HepG2 (cell line): ENCODE measurements around the gene RERE. TPM values are rescaled to one million over a fixed set of nuclear protein-coding genes. Genes with fewer than 3 reads are reported as not detected.

Experiments used
- CEBPG ChIP-seq: IDR thresholded peaks from 2 replicates; pipeline ENCODE4 v1.6.1; 2016
- CHD2 ChIP-seq: IDR thresholded peaks from 2 replicates; pipeline ENCODE4 v1.6.1; 2011; ENCODE audit warnings: low read depth, low read length, improper control_type of control experiment
- DPF2 ChIP-seq: sonication (generic); formaldehyde crosslinking; IDR thresholded peaks from 2 replicates; pipeline ENCODE4 v1.4.0; 2020; ENCODE audit warnings: mild to moderate bottlenecking, low read depth, missing genetic modification reagents, borderline replicate concordance
- HMG20A ChIP-seq: IDR thresholded peaks from 2 replicates; pipeline ENCODE4 v1.6.1; 2016; ENCODE audit warnings: borderline replicate concordance
- HMGXB3 ChIP-seq: sonication (generic); formaldehyde crosslinking; IDR thresholded peaks from 2 replicates; pipeline ENCODE4 v1.4.0; 2020; ENCODE audit warnings: missing genetic modification reagents, borderline replicate concordance
- ISL2 ChIP-seq: sonication (generic); formaldehyde crosslinking; IDR thresholded peaks from 2 replicates; pipeline ENCODE4 v1.5.0; 2020; ENCODE audit warnings: missing genetic modification reagents
- ISX ChIP-seq: sonication (generic); formaldehyde crosslinking; conservative IDR thresholded peaks from 2 replicates; pipeline ENCODE4 v1.5.0; 2020; ENCODE audit warnings: missing genetic modification reagents
- NFYB ChIP-seq: sonication (generic); formaldehyde crosslinking; IDR thresholded peaks from 2 replicates; pipeline ENCODE4 v1.4.0; 2020; ENCODE audit warnings: missing genetic modification reagents
- PITX1 ChIP-seq: sonication (generic); formaldehyde crosslinking; IDR thresholded peaks from 2 replicates; pipeline ENCODE4 v1.5.1; 2020; ENCODE audit warnings: mild to moderate bottlenecking, missing genetic modification reagents
- POLR2AphosphoS5 ChIP-seq: IDR thresholded peaks from 2 replicates; pipeline ENCODE4 v1.6.1; 2012; ENCODE audit warnings: low read depth, low read length
- RARA ChIP-seq: IDR thresholded peaks from 2 replicates; pipeline ENCODE4 v1.6.1; 2016; ENCODE audit warnings: missing genetic modification reagents, missing compliant biosample characterization
- SMYD3 ChIP-seq: sonication (generic); formaldehyde crosslinking; IDR thresholded peaks from 2 replicates; pipeline ENCODE4 v1.8.1; 2023; ENCODE audit warnings: mild to moderate bottlenecking, missing genetic modification reagents
- SRY ChIP-seq: sonication (generic); formaldehyde crosslinking; IDR thresholded peaks from 2 replicates; pipeline ENCODE4 v1.8.0; 2022; ENCODE audit warnings: mild to moderate bottlenecking, missing genetic modification reagents
- TFAP4 ChIP-seq: sonication (generic); IDR thresholded peaks from 2 replicates; pipeline ENCODE4 v1.6.1; 2016; ENCODE audit warnings: low read depth, borderline replicate concordance
- TFDP2 ChIP-seq: sonication (generic); formaldehyde crosslinking; IDR thresholded peaks from 2 replicates; pipeline ENCODE4 v1.4.0; 2020; ENCODE audit warnings: missing genetic modification reagents
- ZNF333 ChIP-seq: sonication (generic); formaldehyde crosslinking; IDR thresholded peaks from 2 replicates; pipeline ENCODE4 v1.4.0; 2020; ENCODE audit warnings: mild to moderate bottlenecking, missing genetic modification reagents, borderline replicate concordance
- ZNF550 ChIP-seq: sonication (generic); formaldehyde crosslinking; IDR thresholded peaks from 2 replicates; pipeline ENCODE4 v1.4.0; 2020; ENCODE audit warnings: mild to moderate bottlenecking, missing genetic modification reagents, borderline replicate concordance
- ZNF713 ChIP-seq: sonication (generic); formaldehyde crosslinking; IDR thresholded peaks from 2 replicates; pipeline ENCODE4 v1.4.0; 2020; ENCODE audit warnings: mild to moderate bottlenecking, missing genetic modification reagents
- polyA plus RNA-seq, 8 experiments: library from polyadenylated mRNA; depleted of rRNA in 3 of 8; stranded (reverse) in 7 of 8; unstranded in 1 of 8; fragments of >200 nt; fragmentation: Illumina TruSeq in 4 of 8; extraction: Trizol in 4 of 8; gene quantifications; 2 replicates each; pipeline versions ENCODE4 v1.2.1 to v1.2.3, GENCODE V29; 2011 to 2016; ENCODE audit warnings: low read depth in 4 of 8, missing spikeins in 1 of 8, mixed read lengths in 1 of 8; ENCODE audit not compliant: insufficient read depth in 1 of 8
- total RNA-seq, 5 experiments: library from RNA; depleted of rRNA; stranded (reverse); fragments of >200 nt; fragmentation: Illumina TruSeq; extraction: Trizol; gene quantifications; 2 replicates each; pipeline ENCODE4 v1.2.3, GENCODE V29; 2016; ENCODE audit warnings: low read depth in 1 of 5
- TF ChIP-seq, protein P1 (sequence below): sonication (generic); formaldehyde crosslinking; IDR thresholded peaks from 2 replicates; pipeline ENCODE4 v1.4.0; 2020; ENCODE audit warnings: mild to moderate bottlenecking, missing genetic modification reagents
- TF ChIP-seq, protein P2 (sequence below): sonication (generic); formaldehyde crosslinking; IDR thresholded peaks from 2 replicates; pipeline ENCODE4 v1.5.0; 2020; ENCODE audit warnings: mild to moderate bottlenecking, missing genetic modification reagents

Gene RERE
- total and polyA plus RNA-seq, 2 of the 13 experiments (the other 11 are each of a cell fraction or from before 2014, with no cell fraction given): 18.3 to 21.9 TPM

DNA sequence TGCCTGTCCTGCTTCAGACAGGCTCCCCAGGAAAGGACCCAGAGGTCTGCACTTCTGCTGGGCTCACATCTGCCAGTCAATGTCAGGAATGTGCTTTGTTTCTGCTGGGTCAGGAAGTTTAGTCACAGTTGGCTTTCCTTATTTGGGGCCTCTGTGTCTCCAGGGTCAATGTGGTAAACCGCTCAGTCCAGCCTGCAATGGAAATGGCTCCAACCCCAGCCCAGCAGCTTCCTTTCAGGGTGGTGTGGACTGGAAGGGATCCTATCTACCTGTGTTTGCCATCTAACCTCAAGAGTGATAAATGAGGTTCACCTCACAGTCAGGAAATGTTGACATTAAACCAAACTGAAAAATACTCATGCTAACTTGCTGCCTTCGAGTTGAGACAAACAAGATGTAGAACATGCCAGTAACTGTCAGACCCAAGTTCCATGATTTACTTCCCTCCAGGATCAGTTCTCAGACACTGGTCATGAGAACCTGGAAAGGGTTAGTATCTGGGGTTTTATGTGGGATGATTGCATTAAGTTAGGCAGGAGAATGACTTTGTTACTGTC, 40.8 kb upstream of the RERE start (continued):
- TF ChIP-seq TFDP2 (CRISPR knock-in tag) (0 out of 2 replicates have a peak, but pooled peaks have one; percentile 21), TFAP4 (peak; percentile 31; the same call in 1 of the 2 replicates), CHD2 (no peak), RARA (CRISPR knock-in tag) (peak; percentile 45; the same call in 1 of the 2 replicates), SMYD3 (CRISPR knock-in tag) (no peak), HMGXB3 (0 out of 2 replicates have a peak, but pooled peaks have one; percentile 42), SRY (CRISPR knock-in tag) (no peak; the same call in 1 of the 2 replicates), ISL2 (0 out of 2 replicates have a peak, but pooled peaks have one; percentile 54), DPF2 (CRISPR knock-in tag) (peak; percentile 61; the same call in 1 of the 2 replicates), ZNF713 (CRISPR knock-in tag) (no peak), HMG20A (0 out of 2 replicates have a peak, but pooled peaks have one; percentile 10), NFYB (CRISPR knock-in tag) (no peak), ZNF333 (no peak), ZNF550 (CRISPR knock-in tag) (no peak), CEBPG (CRISPR knock-in tag) (peak; percentile 16; the same call in 1 of the 2 replicates), ISX (CRISPR knock-in tag) (no peak), POLR2AphosphoS5 (peak; percentile 57), PITX1 (CRISPR knock-in tag) (no peak)
- TF ChIP-seq, protein P1, sequence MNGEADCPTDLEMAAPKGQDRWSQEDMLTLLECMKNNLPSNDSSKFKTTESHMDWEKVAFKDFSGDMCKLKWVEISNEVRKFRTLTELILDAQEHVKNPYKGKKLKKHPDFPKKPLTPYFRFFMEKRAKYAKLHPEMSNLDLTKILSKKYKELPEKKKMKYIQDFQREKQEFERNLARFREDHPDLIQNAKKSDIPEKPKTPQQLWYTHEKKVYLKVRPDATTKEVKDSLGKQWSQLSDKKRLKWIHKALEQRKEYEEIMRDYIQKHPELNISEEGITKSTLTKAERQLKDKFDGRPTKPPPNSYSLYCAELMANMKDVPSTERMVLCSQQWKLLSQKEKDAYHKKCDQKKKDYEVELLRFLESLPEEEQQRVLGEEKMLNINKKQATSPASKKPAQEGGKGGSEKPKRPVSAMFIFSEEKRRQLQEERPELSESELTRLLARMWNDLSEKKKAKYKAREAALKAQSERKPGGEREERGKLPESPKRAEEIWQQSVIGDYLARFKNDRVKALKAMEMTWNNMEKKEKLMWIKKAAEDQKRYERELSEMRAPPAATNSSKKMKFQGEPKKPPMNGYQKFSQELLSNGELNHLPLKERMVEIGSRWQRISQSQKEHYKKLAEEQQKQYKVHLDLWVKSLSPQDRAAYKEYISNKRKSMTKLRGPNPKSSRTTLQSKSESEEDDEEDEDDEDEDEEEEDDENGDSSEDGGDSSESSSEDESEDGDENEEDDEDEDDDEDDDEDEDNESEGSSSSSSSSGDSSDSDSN: peak; percentile 34; the same call in 1 of the 2 replicates
- TF ChIP-seq, protein P2, sequence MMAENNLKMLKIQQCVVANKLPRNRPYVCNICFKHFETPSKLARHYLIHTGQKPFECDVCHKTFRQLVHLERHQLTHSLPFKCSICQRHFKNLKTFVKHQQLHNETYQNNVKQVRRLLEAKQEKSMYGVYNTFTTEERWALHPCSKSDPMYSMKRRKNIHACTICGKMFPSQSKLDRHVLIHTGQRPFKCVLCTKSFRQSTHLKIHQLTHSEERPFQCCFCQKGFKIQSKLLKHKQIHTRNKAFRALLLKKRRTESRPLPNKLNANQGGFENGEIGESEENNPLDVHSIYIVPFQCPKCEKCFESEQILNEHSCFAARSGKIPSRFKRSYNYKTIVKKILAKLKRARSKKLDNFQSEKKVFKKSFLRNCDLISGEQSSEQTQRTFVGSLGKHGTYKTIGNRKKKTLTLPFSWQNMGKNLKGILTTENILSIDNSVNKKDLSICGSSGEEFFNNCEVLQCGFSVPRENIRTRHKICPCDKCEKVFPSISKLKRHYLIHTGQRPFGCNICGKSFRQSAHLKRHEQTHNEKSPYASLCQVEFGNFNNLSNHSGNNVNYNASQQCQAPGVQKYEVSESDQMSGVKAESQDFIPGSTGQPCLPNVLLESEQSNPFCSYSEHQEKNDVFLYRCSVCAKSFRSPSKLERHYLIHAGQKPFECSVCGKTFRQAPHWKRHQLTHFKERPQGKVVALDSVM (CRISPR knock-in tag): no peak
